ENCODE data around the gene SCGB3A2. TPM values are rescaled to one million over a fixed set of nuclear protein-coding genes. Genes with fewer than 3 reads are reported as not detected.

SCGB3A2 gene
- polyA plus RNA-seq, 3 donors = 1.3 to 15.9 (median 9.3) TPM

DNA sequence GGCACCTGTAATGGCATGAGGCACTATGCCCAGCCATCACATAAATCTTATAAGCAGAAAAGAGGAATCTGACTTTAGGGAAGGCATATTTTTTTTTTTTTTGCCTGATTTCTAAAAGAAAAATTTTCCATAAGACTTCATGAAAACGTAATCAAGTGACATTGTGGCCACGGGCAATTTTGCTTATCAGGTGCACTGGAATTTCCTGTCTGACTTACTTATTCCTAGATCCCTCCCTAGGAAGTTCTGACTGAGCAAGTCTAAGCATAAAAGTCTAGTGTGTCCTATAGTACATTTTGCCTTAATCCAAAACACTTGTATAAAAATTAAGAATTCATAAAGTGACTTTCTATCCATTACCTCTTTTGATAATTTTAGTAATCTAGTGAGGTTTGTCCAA, 15.3 kb downstream of the SCGB3A2 start:
- Mint-ChIP-seq H3K9me3 (no peaks in the 10 kb centered on the region), H3K4me1 (peaks cover 1% of the 10 kb centered on the region), H3K27me3 (ENCODE audit: low read depth in 3 of 3) (peaks cover 0 to 1% (median 0%) of the 10 kb centered on the region in 3 donors), H3K36me3 (no peaks in the 10 kb centered on the region), H3K27ac (no peak overlapping the region), H3K4me3 (no peak overlapping the region)
- H3K27me3 ChIP-seq (ENCODE audit: control insufficient read depth in 2 of 2, insufficient read depth in 2 of 2, low read length in 2 of 2) = no peaks in the 10 kb centered on the region
- H3K79me2 ChIP-seq (ENCODE audit: insufficient read depth, low read length) = no peaks in the 10 kb centered on the region
- WGBS (ENCODE audit: insufficient coverage) = 18% methylated on average over 2 of the region's 2 CpGs
- H3K4me2 ChIP-seq (replicated peaks; ENCODE audit: extremely low read depth, low read length, poor library complexity, severe bottlenecking) = no peak overlapping the region
- H2AFZ ChIP-seq (ENCODE audit: insufficient read depth, low read depth, low read length, poor library complexity, severe bottlenecking) = no peak overlapping the region
- no peak overlapping the region for H3K4me3 ChIP-seq (replicated peaks in 1 of 3; ENCODE audit: low read depth in 2 of 3, low read length in 3 of 3)
- no peaks in the 10 kb centered on the region for H3K36me3 ChIP-seq (replicated peaks in 1 of 2; ENCODE audit: control insufficient read depth in 1 of 2, insufficient read depth in 2 of 2, low read length in 2 of 2)
- H4K20me1 ChIP-seq (ENCODE audit: insufficient read depth, low read length) = no peaks in the 10 kb centered on the region
- intact Hi-C loops (cut with micrococcal nuclease) = no loop called here
- H3K9ac ChIP-seq (ENCODE audit: insufficient read depth, low read length, poor library complexity, severe bottlenecking) = no peak overlapping the region
- DNase-seq = no peak
- no peak overlapping the region for H3K27ac ChIP-seq (ENCODE audit: low read depth in 1 of 2, low read length in 2 of 2)
- H3K4me1 ChIP-seq (ENCODE audit: control insufficient read depth in 1 of 2, insufficient read depth in 2 of 2, low read length in 2 of 2) = no peaks in the 10 kb centered on the region
- no peaks in the 10 kb centered on the region for H3K9me3 ChIP-seq (replicated peaks in 1 of 2; ENCODE audit: control insufficient read depth in 1 of 2, insufficient read depth in 1 of 2, low read length in 2 of 2)
- TF ChIP-seq, protein P1, sequence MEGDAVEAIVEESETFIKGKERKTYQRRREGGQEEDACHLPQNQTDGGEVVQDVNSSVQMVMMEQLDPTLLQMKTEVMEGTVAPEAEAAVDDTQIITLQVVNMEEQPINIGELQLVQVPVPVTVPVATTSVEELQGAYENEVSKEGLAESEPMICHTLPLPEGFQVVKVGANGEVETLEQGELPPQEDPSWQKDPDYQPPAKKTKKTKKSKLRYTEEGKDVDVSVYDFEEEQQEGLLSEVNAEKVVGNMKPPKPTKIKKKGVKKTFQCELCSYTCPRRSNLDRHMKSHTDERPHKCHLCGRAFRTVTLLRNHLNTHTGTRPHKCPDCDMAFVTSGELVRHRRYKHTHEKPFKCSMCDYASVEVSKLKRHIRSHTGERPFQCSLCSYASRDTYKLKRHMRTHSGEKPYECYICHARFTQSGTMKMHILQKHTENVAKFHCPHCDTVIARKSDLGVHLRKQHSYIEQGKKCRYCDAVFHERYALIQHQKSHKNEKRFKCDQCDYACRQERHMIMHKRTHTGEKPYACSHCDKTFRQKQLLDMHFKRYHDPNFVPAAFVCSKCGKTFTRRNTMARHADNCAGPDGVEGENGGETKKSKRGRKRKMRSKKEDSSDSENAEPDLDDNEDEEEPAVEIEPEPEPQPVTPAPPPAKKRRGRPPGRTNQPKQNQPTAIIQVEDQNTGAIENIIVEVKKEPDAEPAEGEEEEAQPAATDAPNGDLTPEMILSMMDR (IDR thresholded peaks at IDR 0.05) = no peak

- Mint-ChIP-seq H3K4me3 (no peak overlapping the region), H3K9me3 (no peaks in the 10 kb centered on the region), H3K4me1 (no peaks in the 10 kb centered on the region), H3K27me3 (ENCODE audit: low read depth in 3 of 3) (peaks cover 0 to 1% (median 0%) of the 10 kb centered on the region in 3 donors), H3K36me3 (no peaks in the 10 kb centered on the region), H3K27ac (no peak overlapping the region)
- Histone ChIP-seq H2AFZ (ENCODE audit: insufficient read depth, low read depth, low read length, poor library complexity, severe bottlenecking) (no peak overlapping the region), H3K9ac (ENCODE audit: insufficient read depth, low read length, poor library complexity, severe bottlenecking) (no peak overlapping the region), H3K9me3 (replicated peaks in 1 of 2; ENCODE audit: control insufficient read depth in 1 of 2, insufficient read depth in 1 of 2, low read length in 2 of 2) (no peaks in the 10 kb centered on the region), H3K27me3 (ENCODE audit: control insufficient read depth in 2 of 2, insufficient read depth in 2 of 2, low read length in 2 of 2) (no peaks in the 10 kb centered on the region), H3K4me3 (replicated peaks in 1 of 3; ENCODE audit: low read depth in 2 of 3, low read length in 3 of 3) (no peak overlapping the region), H3K4me1 (ENCODE audit: control insufficient read depth in 1 of 2, insufficient read depth in 2 of 2, low read length in 2 of 2) (no peaks in the 10 kb centered on the region), H3K27ac (ENCODE audit: low read depth in 1 of 2, low read length in 2 of 2) (no peak overlapping the region), H4K20me1 (ENCODE audit: insufficient read depth, low read length) (no peaks in the 10 kb centered on the region), H3K36me3 (replicated peaks in 1 of 2; ENCODE audit: control insufficient read depth in 1 of 2, insufficient read depth in 2 of 2, low read length in 2 of 2) (no peaks in the 10 kb centered on the region), H3K4me2 (replicated peaks; ENCODE audit: extremely low read depth, low read length, poor library complexity, severe bottlenecking) (no peak overlapping the region), H3K79me2 (ENCODE audit: insufficient read depth, low read length) (no peaks in the 10 kb centered on the region)
- TF ChIP-seq, protein P1 (IDR thresholded peaks at IDR 0.05) = no peak
- intact Hi-C loops (cut with micrococcal nuclease) = no loop called here
- no CpG with 5 or more reads among the region's 1 CpG for WGBS (ENCODE audit: insufficient coverage)
- no peak for DNase-seq
Measured at GRCh38 chr5:147895864-147896263, 17.4 kb downstream of the SCGB3A2 start.
